Endothelial cell of umbilical vein (primary cell): ENCODE results near the gene HSPBAP1. TPM values are rescaled to one million over a fixed set of nuclear protein-coding genes. Genes with fewer than 3 reads are reported as not detected.

Experiments used
- BruUV-seq: library from RNA; stranded (reverse); fragments of 400-500 nt; replicated peaks from 2 replicates; lab custom pipeline; 2021; lab: Mats Ljungman, UMichigan
- CTCF ChIA-PET: fragments of 300-600, 350-600 bp; sonication (Branson Sonifier 250); formaldehyde crosslinking; loops from one replicate; lab custom pipeline; 2021; ENCODE audit warnings: antibody characterized with exemption, inconsistent platforms; lab: Charles Lee
- POLR2A ChIA-PET: fragments of 300-600, 350-600 bp; sonication (Branson Sonifier 250); formaldehyde crosslinking; loops from one replicate; lab custom pipeline; 2021; ENCODE audit warnings: antibody characterized with exemption, inconsistent platforms; lab: Charles Lee
- DNase-seq: peaks from one replicate; pipeline ENCODE4 v3.0.0-alpha.2; 2011; ENCODE audit warnings: low read depth, low spot score
- FAIRE-seq: peaks from 2 replicates; lab custom pipeline; 2011; peaks lifted over from hg19 to GRCh38; lab: Jason Lieb, UNC
- H2AFZ ChIP-seq: 2 replicates; pipeline ENCODE4 v1.6.0; 2012; ENCODE audit warnings: low read depth, low read length, control low read depth, inconsistent platforms
- H3K27ac ChIP-seq: 2 replicates; pipeline ENCODE4 v1.5.1; 2011; ENCODE audit warnings: low read depth, mild to moderate bottlenecking, control low read depth, low read length, moderate library complexity; ENCODE audit not compliant: insufficient read depth
- H3K27me3 ChIP-seq, 2 experiments: 2 replicates each; pipeline versions ENCODE4 v1.6.0 to v1.6.1; 2011; ENCODE audit warnings: low read length in 2 of 2, mixed read lengths in 1 of 2; ENCODE audit not compliant: control insufficient read depth in 2 of 2, insufficient read depth in 2 of 2
- H3K36me3 ChIP-seq, 2 experiments: 2 replicates in 1 of 2; 3 replicates in 1 of 2; pipeline ENCODE4 v1.5.1; 2011; ENCODE audit warnings: low read length in 2 of 2, mild to moderate bottlenecking in 1 of 2, moderate library complexity in 1 of 2; ENCODE audit not compliant: control insufficient read depth in 2 of 2, insufficient read depth in 2 of 2; ENCODE audit errors: extremely low read depth in 1 of 2
- H3K4me1 ChIP-seq: 3 replicates; pipeline ENCODE4 v1.5.1; 2011; ENCODE audit warnings: mild to moderate bottlenecking, low read length; ENCODE audit not compliant: control insufficient read depth, insufficient read depth; ENCODE audit errors: extremely low read depth
- H3K4me2 ChIP-seq: 2 replicates; pipeline ENCODE4 v1.6.1; 2011; ENCODE audit warnings: low read length, control low read depth, mixed read lengths; ENCODE audit not compliant: insufficient read depth
- H3K4me3 ChIP-seq, 3 experiments: fragments of 200-600 bp in 1 of 3; sonication (generic), shearing (Covaris generic) in 1 of 3; replicated peaks in 1 of 3; 2 replicates each; pipeline ENCODE4 v1.5.1; 2011 to 2016; ENCODE audit warnings: control low read depth in 3 of 3, low read length in 3 of 3, mild to moderate bottlenecking in 2 of 3, inconsistent platforms in 1 of 3, low read depth in 1 of 3, moderate library complexity in 1 of 3; ENCODE audit not compliant: insufficient read depth in 1 of 3
- H3K79me2 ChIP-seq: 2 replicates; pipeline ENCODE4 v1.6.0; 2012; ENCODE audit warnings: low read length, inconsistent platforms; ENCODE audit not compliant: control insufficient read depth, insufficient read depth
- H3K9ac ChIP-seq: replicated peaks from 2 replicates; pipeline ENCODE3; 2011; ENCODE audit warnings: low read length, control low read depth; ENCODE audit not compliant: insufficient read depth; ENCODE audit errors: extremely low read depth
- H3K9me1 ChIP-seq: replicated peaks from 3 replicates; pipeline ENCODE4 v1.6.0; 2011; ENCODE audit warnings: mild to moderate bottlenecking, low read length; ENCODE audit not compliant: control insufficient read depth, insufficient read depth; ENCODE audit errors: extremely low read depth
- H3K9me3 ChIP-seq: replicated peaks from 2 replicates; pipeline ENCODE4 v1.5.1; 2012; ENCODE audit warnings: low read length, inconsistent platforms; ENCODE audit not compliant: control insufficient read depth, insufficient read depth
- H4K20me1 ChIP-seq: replicated peaks from 2 replicates; pipeline ENCODE3; 2011; ENCODE audit warnings: mild to moderate bottlenecking, low read length; ENCODE audit not compliant: control insufficient read depth, insufficient read depth; ENCODE audit errors: extremely low read depth
- CTCF ChIP-seq, 2 donors: IDR thresholded peaks; 1 replicate in 1 of 2; 2 replicates in 1 of 2; pipeline ENCODE4 v1.5.1; 2011; ENCODE audit warnings: low read length in 2 of 2, mild to moderate bottlenecking in 2 of 2, moderate library complexity in 2 of 2, control low read depth in 1 of 2, inconsistent platforms in 1 of 2, low read depth in 1 of 2; ENCODE audit not compliant: insufficient read depth in 1 of 2; ENCODE audit errors: extremely low read depth in 1 of 2
- EZH2 ChIP-seq: IDR thresholded peaks from 2 replicates; pipeline ENCODE4 v1.6.1; 2012; ENCODE audit warnings: borderline replicate concordance, low read depth, mild to moderate bottlenecking, moderate library complexity, low read length, inconsistent platforms; ENCODE audit not compliant: severe bottlenecking
- FOS ChIP-seq: IDR thresholded peaks from 2 replicates; pipeline ENCODE4 v1.6.1; 2011; ENCODE audit warnings: mild to moderate bottlenecking, low read length, moderate library complexity, borderline replicate concordance; ENCODE audit not compliant: insufficient read depth
- JUN ChIP-seq: IDR thresholded peaks from 2 replicates; pipeline ENCODE4 v1.6.1; 2011; ENCODE audit warnings: borderline replicate concordance, low read depth; ENCODE audit not compliant: insufficient read length, insufficient read depth
- MYC ChIP-seq: IDR thresholded peaks from one replicate; pipeline ENCODE4 v1.6.1; 2011; ENCODE audit warnings: mild to moderate bottlenecking, low read depth, low read length
- POLR2A ChIP-seq: IDR thresholded peaks from 2 replicates; pipeline ENCODE4 v1.6.1; 2012; ENCODE audit warnings: low read depth, mild to moderate bottlenecking, control low read depth, low read length
- POLR2AphosphoS5 ChIP-seq: IDR thresholded peaks from 2 replicates; pipeline ENCODE4 v1.6.1; 2012; ENCODE audit warnings: low read depth, mild to moderate bottlenecking, control low read depth, low read length, moderate library complexity; ENCODE audit not compliant: insufficient read depth
- dilution Hi-C: fragments of 300-500 bp; cut with MboI; formaldehyde crosslinking; loops from one replicate; pipeline ENCODE4 v1.15.0; 2019; ENCODE audit warnings: low sequenced_read_pairs; ENCODE audit not compliant: extremely low pct_ligation_motif_present
- intact Hi-C: fragments of 100-400 bp; cut with micrococcal nuclease; formaldehyde crosslinking; loops from one replicate; pipeline ENCODE4 v1.10.0; 2022
- polyA plus RNA-seq, 4 experiments: library from polyadenylated mRNA; depleted of rRNA in 3 of 4; stranded (reverse) in 3 of 4; unstranded in 1 of 4; fragments of >200 nt; gene quantifications; 2 replicates each; pipeline versions ENCODE4 v1.2.1 to v1.2.3, GENCODE V29; 2011 to 2012; ENCODE audit warnings: missing spikeins in 1 of 4
- total RNA-seq: library from RNA; stranded (reverse); gene quantifications from 2 replicates; pipeline ENCODE4 v1.2.3, GENCODE V29; 2021
- TF ChIP-seq, protein P1 (sequence below): IDR thresholded peaks from 2 replicates; pipeline ENCODE4 v1.6.1; 2011; ENCODE audit not compliant: insufficient read depth, insufficient read length

The HSPBAP1 gene
- total and polyA plus RNA-seq, 2 donors (not counting 3 experiments of a cell fraction or from before 2014, with no cell fraction given) = 5.3 to 10.6 TPM

GRCh38 chr3:122774564-122774963, 19.1 kb downstream of the HSPBAP1 start:
- Histone ChIP-seq H3K36me3 (no peaks in the 10 kb centered on the region), H3K9me1 (no peaks in the 10 kb centered on the region), H3K9me3 (no peaks in the 10 kb centered on the region), H3K4me3 (no peak overlapping the region), H3K27me3 (no peaks in the 10 kb centered on the region), H3K4me2 (no peak overlapping the region), H3K4me1 (peaks cover 4% of the 10 kb centered on the region), H3K9ac (no peak overlapping the region), H3K79me2 (no peaks in the 10 kb centered on the region), H4K20me1 (no peaks in the 10 kb centered on the region), H2AFZ (no peak overlapping the region), H3K27ac (no peak overlapping the region)
- CTCF ChIA-PET = interaction anchor here (2.3 kb wide), 1 partner anchor 20 kb away, joined by 7 read pairs; no protein-coding TSS in a partner anchor
- BruUV-seq = no TSS peak
- intact Hi-C loops (no loop called here), dilution Hi-C loops (no loop called here)
- FAIRE-seq (no peak), DNase-seq (no peak)
- POLR2A ChIA-PET = no interaction called here
- TF ChIP-seq CTCF (IDR thresholded peaks at IDR 0.05; ENCODE audit: extremely low read depth in 1 of 2, insufficient read depth in 1 of 2, low read depth in 1 of 2, low read length in 2 of 2) (no peak), JUN (no peak), MYC (no peak), POLR2A (no peak), POLR2AphosphoS5 (no peak), FOS (no peak), EZH2 (no peak)
- TF ChIP-seq, protein P1, sequence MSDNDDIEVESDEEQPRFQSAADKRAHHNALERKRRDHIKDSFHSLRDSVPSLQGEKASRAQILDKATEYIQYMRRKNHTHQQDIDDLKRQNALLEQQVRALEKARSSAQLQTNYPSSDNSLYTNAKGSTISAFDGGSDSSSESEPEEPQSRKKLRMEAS = no peak
